Muscle of leg (tissue), 11 donors: ENCODE data around the gene DYRK1A. TPM values are rescaled to one million over a fixed set of nuclear protein-coding genes. Genes with fewer than 3 reads are reported as not detected.

Source experiments
- DNase-seq: peaks from one replicate; pipeline ENCODE4 v3.0.0; 2013
- H3K27ac ChIP-seq: one replicate; pipeline ENCODE4 v1.5.1; 2013; ENCODE audit warnings: mild to moderate bottlenecking, low read length, control low read depth
- H3K27me3 ChIP-seq: one replicate; pipeline ENCODE4 v1.6.1; 2013; ENCODE audit warnings: low read length; ENCODE audit not compliant: control insufficient read depth, insufficient read depth
- H3K36me3 ChIP-seq: one replicate; pipeline ENCODE4 v1.6.1; 2013; ENCODE audit warnings: low read length; ENCODE audit not compliant: control insufficient read depth, insufficient read depth
- H3K4me1 ChIP-seq: one replicate; pipeline ENCODE4 v1.6.1; 2013; ENCODE audit warnings: low read length; ENCODE audit not compliant: control insufficient read depth, insufficient read depth
- H3K4me3 ChIP-seq: one replicate; pipeline ENCODE4 v1.5.1; 2013; ENCODE audit warnings: low read length, control low read depth
- H3K9me3 ChIP-seq: replicated peaks from 2 replicates; pipeline ENCODE4 v1.6.1; 2013; ENCODE audit warnings: low read depth, low read length; ENCODE audit not compliant: control insufficient read depth
- WGBS: methylation state at CpG from one replicate; pipeline ENCODE4 v1.1.5; 2013; ENCODE audit warnings: missing lambda C conversion rate; ENCODE audit not compliant: insufficient coverage; 5-methylcytosine and 5-hydroxymethylcytosine counted together
- polyA plus RNA-seq, 8 donors: library from polyadenylated mRNA; unstranded; fragments of 120-200 nt; gene quantifications; one replicate each; pipeline versions ENCODE4 v1.2.1 to v1.2.3, GENCODE V29; 2013; ENCODE audit warnings: inconsistent platforms in 1 of 8, low replicate concordance in 1 of 8; ENCODE audit not compliant: insufficient read length in 8 of 8, insufficient read depth in 1 of 8
- total RNA-seq: library from RNA; stranded (reverse); fragments of 120-200 nt; gene quantifications from one replicate; pipeline ENCODE4 v1.2.4, GENCODE V29; 2013

DYRK1A gene
- total and polyA plus RNA-seq, 9 donors, result 40.5 to 64.7 (median 51.2) TPM

DNA sequence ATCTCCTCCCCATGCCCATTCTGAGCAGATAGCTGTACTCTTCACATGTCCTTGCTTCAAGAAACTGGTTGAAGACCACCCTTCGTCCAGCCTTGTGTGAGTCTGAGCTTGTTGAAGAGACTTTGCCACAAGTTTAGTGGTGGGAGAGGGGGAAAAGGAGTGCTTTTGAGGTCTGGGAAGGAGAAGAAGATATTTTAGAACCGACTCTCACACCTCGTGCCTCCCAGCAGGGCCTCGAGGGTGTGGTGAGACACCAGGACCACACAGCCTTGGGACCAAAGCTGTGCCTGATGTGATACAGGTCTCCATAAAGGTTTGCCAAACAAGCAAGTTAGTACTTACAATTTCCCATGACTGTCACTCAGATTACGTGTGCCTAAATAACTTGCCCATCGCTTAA lies 201.8 kb downstream of the DYRK1A start:
- no peak overlapping the region for H3K27ac ChIP-seq
- peaks cover 24% of the 10 kb centered on the region for H3K4me1 ChIP-seq
- H3K36me3 ChIP-seq, result no peaks in the 10 kb centered on the region
- no peak overlapping the region for H3K4me3 ChIP-seq
- WGBS, result 80% methylated on average over 6 of the region's 6 CpGs
- H3K9me3 ChIP-seq, result no peaks in the 10 kb centered on the region
- no peak for DNase-seq
- H3K27me3 ChIP-seq, result no peaks in the 10 kb centered on the region

DNA sequence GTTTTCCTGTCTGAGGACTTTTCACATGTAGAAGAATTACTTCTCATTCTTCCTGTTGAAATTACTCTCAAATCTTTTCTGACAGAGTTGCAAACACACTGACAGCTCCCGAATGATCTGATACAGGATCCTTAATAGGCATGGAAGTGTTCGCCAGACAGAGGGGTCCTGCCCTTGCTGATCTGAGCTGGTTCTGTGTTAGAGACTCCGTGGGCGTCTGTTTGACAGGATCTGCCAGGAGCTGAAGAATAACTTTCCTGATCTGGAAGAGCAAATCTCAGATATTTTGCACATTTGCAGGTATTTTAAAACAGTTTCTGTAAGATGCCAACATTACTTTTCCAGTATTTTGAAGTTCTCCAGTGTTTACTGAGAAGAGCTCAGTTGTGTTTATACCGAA lies 202.3 kb downstream of the DYRK1A start:
- H3K4me1 ChIP-seq, result peaks cover 23% of the 10 kb centered on the region
- 68% methylated on average over 5 of the region's 5 CpGs for WGBS
- H3K4me3 ChIP-seq, result no peak overlapping the region
- no peaks in the 10 kb centered on the region for H3K36me3 ChIP-seq
- no peak for DNase-seq
- H3K27me3 ChIP-seq, result no peaks in the 10 kb centered on the region
- no peak overlapping the region for H3K27ac ChIP-seq
- H3K9me3 ChIP-seq, result no peaks in the 10 kb centered on the region

DNA sequence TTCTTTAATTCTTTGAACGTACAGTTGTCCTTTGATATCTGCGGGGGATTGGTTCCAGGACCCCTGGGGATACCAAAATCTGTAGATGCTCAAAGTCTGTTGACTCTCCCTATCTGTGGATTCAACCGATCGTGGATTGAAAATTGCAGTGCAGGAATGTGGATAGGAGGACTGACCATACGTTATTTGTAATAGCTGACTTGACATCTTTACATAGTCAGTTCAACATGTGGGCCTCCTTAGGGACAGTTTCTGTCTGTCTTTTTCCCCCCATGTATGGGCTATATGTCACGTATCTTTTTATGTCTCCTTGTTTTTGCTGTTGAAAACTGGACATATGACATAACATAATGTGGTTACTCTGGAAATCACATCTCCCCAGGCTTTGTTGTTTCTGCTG lies 204.9 kb downstream of the DYRK1A start:
- Histone ChIP-seq H3K4me1 (peaks cover 18% of the 10 kb centered on the region), H3K27ac (no peak overlapping the region), H3K27me3 (no peaks in the 10 kb centered on the region), H3K36me3 (no peaks in the 10 kb centered on the region), H3K9me3 (no peaks in the 10 kb centered on the region), H3K4me3 (no peak overlapping the region)
- DNase-seq, result no peak
- WGBS, result 92% methylated on average over 2 of the region's 6 CpGs

DNA sequence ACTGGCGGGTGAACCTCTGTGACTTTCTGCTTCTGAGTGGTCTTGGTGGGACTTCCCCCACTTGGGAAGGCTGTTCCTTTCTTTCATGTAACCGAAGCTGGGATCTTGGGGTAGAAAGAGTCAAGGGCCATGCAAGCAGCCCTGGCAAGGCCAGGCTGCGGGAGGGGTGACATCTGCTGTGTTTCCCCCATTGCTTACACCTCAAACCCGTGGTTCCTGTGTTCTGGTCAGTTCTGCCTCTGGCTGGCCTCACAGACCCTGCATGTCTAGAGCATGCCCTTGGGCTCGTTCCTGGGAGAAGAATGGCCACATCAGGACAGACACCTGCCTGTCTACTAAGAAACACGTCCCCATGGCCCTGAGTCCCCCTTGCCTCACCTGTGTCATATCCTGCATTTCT lies 207.7 kb downstream of the DYRK1A start:
- Histone ChIP-seq H3K4me3 (no peak overlapping the region), H3K9me3 (peaks cover 14% of the 10 kb centered on the region), H3K27ac (no peak overlapping the region), H3K36me3 (no peaks in the 10 kb centered on the region), H3K4me1 (peaks cover 12% of the 10 kb centered on the region), H3K27me3 (no peaks in the 10 kb centered on the region)
- 82% methylated on average over 6 of the region's 6 CpGs for WGBS
- DNase-seq, result no peak

DNA sequence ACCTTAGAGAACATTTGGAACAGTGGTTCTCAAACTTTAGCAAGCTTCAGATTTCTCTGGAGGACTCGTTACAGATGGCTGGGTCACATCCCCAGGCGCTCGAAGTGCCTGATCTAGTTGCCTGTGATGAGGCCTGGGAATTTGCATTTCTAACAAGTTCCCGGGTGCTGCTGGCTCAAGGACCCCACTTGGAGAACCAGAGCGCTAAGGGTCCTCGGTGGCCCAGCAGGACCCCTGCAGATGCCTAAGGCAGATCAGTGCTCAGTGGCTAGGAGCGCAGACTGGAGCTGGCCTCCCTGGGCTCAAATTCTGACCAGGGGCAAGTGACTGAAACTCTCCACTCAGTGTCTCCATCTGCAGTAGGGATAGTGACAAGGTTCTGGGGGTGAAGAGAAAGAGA lies 208.2 kb downstream of the DYRK1A start:
- Histone ChIP-seq H3K27me3 (no peaks in the 10 kb centered on the region), H3K4me3 (no peak overlapping the region), H3K4me1 (peaks cover 12% of the 10 kb centered on the region), H3K36me3 (no peaks in the 10 kb centered on the region), H3K9me3 (peaks cover 16% of the 10 kb centered on the region), H3K27ac (no peak overlapping the region)
- DNase-seq, result no peak
- 89% methylated on average over 6 of the region's 7 CpGs for WGBS

DNA sequence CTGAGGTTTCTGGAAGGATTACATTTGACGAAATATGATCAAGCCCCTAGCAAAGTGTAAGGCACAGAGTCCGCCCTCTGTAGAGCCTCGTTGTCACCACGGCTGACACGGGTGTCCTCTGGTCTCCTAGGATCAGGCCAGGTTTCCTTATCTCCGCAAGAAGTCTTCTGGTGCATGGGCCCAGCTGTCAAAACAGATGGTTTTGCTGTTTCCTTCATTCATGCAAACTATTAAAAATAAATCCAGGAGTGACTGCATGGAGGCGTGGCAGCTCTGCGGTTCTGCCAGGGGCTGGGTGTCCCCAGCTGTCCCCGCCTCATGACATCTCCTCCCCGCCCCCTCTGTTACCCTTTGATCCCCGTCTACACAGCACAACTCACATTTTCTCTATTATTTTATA lies 209.0 kb downstream of the DYRK1A start:
- DNase-seq, result peak; percentile 48
- Histone ChIP-seq H3K36me3 (no peaks in the 10 kb centered on the region), H3K27ac (peak overlapping the region; percentile 2), H3K9me3 (peaks cover 16% of the 10 kb centered on the region), H3K4me3 (no peak overlapping the region), H3K27me3 (no peaks in the 10 kb centered on the region), H3K4me1 (peaks cover 13% of the 10 kb centered on the region)
- 67% methylated on average over 10 of the region's 11 CpGs for WGBS

Other genes with a start within 250 kb of the DYRK1A start
- 29.5 TPM for gene VPS26C, start 99.4 kb upstream of the DYRK1A start, total RNA-seq
- gene VPS26C, start 99.4 kb upstream of the DYRK1A start, polyA plus RNA-seq, result 10 to 100 TPM; 25.9 to 30.7 (median 27.8) TPM